ENCODE data around the gene TDRD1.

The TDRD1 gene

DNA sequence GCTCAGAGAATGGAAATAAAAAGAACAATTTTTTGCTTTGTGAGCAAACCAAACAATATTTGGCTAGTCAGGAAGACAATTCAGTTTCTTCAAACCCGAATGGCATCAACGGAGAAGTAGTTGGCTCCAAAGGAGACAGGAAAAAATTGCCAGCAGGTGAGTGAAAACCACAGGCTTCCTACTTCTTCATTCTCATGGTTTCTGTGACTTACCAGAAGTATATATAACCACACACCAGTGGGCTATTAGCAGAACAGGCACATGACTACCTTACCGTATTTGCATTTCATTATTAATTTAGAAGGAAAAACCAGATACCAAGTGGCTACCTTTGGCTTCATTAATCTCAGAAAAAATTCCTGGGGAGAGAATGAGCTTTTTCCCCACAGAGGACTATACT lies 8.8 kb downstream of the TDRD1 start:
- H3K4me3 ChIP-seq (ENCODE audit: low read depth, low read length) = no peak overlapping the region
- TF ChIP-seq, protein P1, sequence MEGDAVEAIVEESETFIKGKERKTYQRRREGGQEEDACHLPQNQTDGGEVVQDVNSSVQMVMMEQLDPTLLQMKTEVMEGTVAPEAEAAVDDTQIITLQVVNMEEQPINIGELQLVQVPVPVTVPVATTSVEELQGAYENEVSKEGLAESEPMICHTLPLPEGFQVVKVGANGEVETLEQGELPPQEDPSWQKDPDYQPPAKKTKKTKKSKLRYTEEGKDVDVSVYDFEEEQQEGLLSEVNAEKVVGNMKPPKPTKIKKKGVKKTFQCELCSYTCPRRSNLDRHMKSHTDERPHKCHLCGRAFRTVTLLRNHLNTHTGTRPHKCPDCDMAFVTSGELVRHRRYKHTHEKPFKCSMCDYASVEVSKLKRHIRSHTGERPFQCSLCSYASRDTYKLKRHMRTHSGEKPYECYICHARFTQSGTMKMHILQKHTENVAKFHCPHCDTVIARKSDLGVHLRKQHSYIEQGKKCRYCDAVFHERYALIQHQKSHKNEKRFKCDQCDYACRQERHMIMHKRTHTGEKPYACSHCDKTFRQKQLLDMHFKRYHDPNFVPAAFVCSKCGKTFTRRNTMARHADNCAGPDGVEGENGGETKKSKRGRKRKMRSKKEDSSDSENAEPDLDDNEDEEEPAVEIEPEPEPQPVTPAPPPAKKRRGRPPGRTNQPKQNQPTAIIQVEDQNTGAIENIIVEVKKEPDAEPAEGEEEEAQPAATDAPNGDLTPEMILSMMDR (IDR thresholded peaks at IDR 0.05; ENCODE audit: borderline replicate concordance, insufficient read depth, low read depth, low read length) = no peak

DNA sequence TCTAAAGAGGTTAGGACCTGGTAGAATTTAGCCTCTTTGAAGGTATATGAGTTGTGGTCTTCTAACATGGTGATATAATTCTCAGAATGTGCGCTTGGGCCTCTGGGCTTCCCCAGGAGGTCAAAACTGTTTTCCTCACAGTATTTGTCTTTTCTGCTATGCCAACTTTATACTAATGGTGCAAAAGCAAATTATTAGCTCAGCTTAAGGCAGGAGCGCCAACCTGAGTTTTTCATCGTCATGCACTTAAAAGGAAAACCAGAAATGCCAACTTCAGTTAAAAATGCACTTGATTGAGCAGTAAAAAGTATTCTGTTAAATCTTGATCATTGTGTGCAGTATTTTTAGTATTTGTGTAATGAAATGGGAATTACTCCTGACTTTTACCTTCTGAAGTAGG lies 9.7 kb downstream of the TDRD1 start:
- no peak overlapping the region for H3K4me3 ChIP-seq (ENCODE audit: low read depth, low read length)
- TF ChIP-seq, protein P1 (IDR thresholded peaks at IDR 0.05; ENCODE audit: borderline replicate concordance, insufficient read depth, low read depth, low read length) = no peak

DNA sequence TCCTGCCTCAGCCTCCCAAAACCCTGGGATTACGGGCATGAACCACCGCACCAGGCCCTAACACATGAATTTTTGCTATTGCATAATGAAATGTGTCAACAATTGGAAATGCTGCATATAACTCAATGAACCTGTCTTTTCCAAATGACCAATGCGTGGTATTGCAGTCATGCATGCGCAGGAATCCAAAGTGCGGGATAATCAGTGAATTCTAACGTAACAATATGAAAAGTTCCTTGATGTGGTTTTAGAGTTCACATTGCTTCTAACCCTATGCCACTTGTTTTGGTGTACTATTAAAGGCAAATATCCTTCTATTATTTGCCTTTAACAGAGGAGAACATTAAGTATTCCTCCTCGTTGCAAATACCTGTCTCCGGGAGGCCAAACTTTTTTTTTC lies 10.5 kb downstream of the TDRD1 start:
- TF ChIP-seq, protein P1 (IDR thresholded peaks at IDR 0.05; ENCODE audit: borderline replicate concordance, insufficient read depth, low read depth, low read length) = no peak
- H3K4me3 ChIP-seq (ENCODE audit: low read depth, low read length) = no peak overlapping the region

DNA sequence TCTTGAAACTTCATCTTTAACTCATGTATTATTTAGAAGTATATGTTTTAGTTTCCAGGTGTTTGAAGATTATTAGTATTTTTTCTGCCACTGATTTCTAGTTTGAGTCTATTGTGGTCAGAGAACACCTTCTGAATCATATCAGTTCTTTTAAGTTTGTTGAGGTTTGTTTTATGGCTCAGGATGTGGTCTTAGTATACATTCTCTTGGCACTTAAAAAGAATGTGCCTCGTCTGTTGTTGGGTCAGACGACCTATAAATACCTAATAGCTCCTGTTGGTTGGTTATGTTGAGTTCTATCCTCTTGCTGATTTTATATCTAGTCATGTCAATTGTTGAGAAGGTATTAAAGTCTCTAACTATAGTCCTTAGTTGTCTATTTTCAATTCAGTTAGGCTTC lies 15.9 kb downstream of the TDRD1 start:
- H3K4me3 ChIP-seq (ENCODE audit: low read depth, low read length) = no peak overlapping the region
- TF ChIP-seq, protein P1 (IDR thresholded peaks at IDR 0.05; ENCODE audit: borderline replicate concordance, insufficient read depth, low read depth, low read length) = no peak

DNA sequence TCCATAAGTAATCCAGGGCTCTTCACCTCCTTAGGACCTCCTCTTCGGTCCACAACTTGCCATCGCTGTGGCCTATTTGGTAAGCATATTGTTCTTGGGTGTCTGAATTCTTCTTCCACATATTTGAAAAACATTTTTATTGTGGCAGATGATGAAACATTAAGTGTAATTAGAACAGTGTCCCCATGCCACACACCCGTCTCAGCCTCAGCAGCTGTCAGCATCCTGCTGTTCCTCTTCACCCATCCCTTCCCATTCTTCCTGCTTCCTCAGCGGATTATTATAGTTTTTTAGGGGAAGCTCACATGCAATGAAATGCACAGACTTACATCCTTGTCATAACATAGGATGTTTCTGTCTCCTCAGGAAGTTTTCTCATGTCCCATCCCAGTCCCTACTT lies 20.1 kb downstream of the TDRD1 start:
- TF ChIP-seq, protein P1 (IDR thresholded peaks at IDR 0.05; ENCODE audit: borderline replicate concordance, insufficient read depth, low read depth, low read length) = no peak

DNA sequence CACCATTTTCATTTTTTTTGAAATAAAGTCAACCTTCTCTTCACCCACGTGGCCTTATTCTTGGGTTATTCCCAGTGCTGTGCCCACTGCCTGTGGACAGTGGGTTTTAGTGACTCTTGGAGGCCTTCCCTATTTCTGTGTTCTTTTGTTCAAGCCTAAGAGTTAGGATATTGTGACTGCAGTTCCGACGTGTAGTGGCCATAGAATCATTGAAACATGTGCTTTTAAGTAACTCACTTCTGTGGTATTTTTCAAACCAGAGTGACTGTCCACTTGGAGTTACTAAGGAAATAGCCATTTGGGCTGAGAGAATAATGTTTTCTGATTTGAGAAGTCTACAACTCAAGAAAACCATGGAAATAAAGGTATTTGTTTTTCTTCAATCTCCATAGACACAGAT lies 23.7 kb downstream of the TDRD1 start:
- H3K4me3 ChIP-seq (ENCODE audit: low read depth, low read length) = no peak overlapping the region
- TF ChIP-seq, protein P1 (IDR thresholded peaks at IDR 0.05; ENCODE audit: borderline replicate concordance, insufficient read depth, low read depth, low read length) = no peak

More for the DNA sequence above, 20.1 kb downstream of the TDRD1 start:
- no peak overlapping the region for H3K4me3 ChIP-seq (ENCODE audit: low read depth, low read length)

DNA sequence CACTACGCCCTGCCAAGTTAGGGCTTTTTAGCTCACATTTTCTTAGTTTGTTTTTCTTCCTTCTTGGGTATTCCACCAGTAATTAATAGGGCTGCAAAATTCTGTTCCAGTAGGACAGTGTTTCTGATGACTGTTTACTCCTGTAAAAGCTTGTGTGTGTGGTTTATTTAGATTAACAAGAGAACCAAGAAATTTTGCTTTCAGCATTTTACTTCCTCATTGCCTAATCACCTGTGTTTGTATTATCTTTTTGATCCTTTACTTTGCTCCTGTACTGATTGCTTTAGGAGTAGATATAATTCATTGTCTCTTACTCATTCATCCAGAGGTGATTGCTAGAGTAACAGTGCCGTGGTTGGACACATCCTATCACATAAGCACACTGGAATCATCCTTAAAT lies 27.7 kb downstream of the TDRD1 start:
- TF ChIP-seq, protein P1 (IDR thresholded peaks at IDR 0.05; ENCODE audit: borderline replicate concordance, insufficient read depth, low read depth, low read length) = no peak
- H3K4me3 ChIP-seq (ENCODE audit: low read depth, low read length) = no peak overlapping the region

All from GM12875 (cell line).